IMR-90 (cell line): ENCODE results near the gene TPPP. TPM values are rescaled to one million over a fixed set of nuclear protein-coding genes. Genes with fewer than 3 reads are reported as not detected.

Experiments used
- ATAC-seq: fragments of 200-7000 bp; cut with Tn5 transposase; 2 replicates; pipeline ENCODE4 v1.9.1; 2020; ENCODE audit warnings: low read depth, mild to moderate bottlenecking, moderate library complexity
- BruUV-seq: library from RNA; stranded (reverse); fragments of 400-500 nt; replicated peaks from 2 replicates; lab custom pipeline; 2021; lab: Mats Ljungman, UMichigan
- CTCF ChIA-PET: fragments of 300-600 bp; formaldehyde crosslinking; extraction: SDS; loops from one replicate; lab custom pipeline; 2021; ENCODE audit warnings: antibody characterized with exemption; lab: Yijun Ruan, JAX
- POLR2A ChIA-PET: fragments of 300-600 bp; sonication (Branson Sonifier 250); formaldehyde crosslinking; loops from one replicate; lab custom pipeline; 2022; ENCODE audit warnings: antibody characterized with exemption; ENCODE audit not compliant: unreplicated experiment; lab: Charles Lee
- DNase-seq: peaks from one replicate; pipeline ENCODE4 v3.0.0; 2013
- H2AFZ ChIP-seq: replicated peaks from 2 replicates; pipeline ENCODE3; 2013; ENCODE audit warnings: low read length, mild to moderate bottlenecking; ENCODE audit not compliant: poor library complexity
- H2AK5ac ChIP-seq: 2 replicates; pipeline ENCODE4 v1.6.1; 2013; ENCODE audit warnings: low read depth, low read length, inconsistent platforms
- H2AK9ac ChIP-seq: replicated peaks from 2 replicates; pipeline ENCODE3; 2013; ENCODE audit warnings: mild to moderate bottlenecking, low read depth, low read length, moderate library complexity; ENCODE audit not compliant: poor library complexity
- H2BK120ac ChIP-seq: 2 replicates; pipeline ENCODE4 v1.6.1; 2013; ENCODE audit warnings: low read depth, low read length, inconsistent platforms
- H2BK15ac ChIP-seq: 3 replicates; pipeline ENCODE4 v1.6.1; 2013; ENCODE audit warnings: low read depth, low read length, inconsistent platforms
- H2BK20ac ChIP-seq: 2 replicates; pipeline ENCODE4 v1.6.1; 2013; ENCODE audit warnings: low read depth, mild to moderate bottlenecking, inconsistent platforms, low read length, moderate library complexity
- H2BK5ac ChIP-seq: 2 replicates; pipeline ENCODE4 v1.6.1; 2013; ENCODE audit warnings: mild to moderate bottlenecking, low read depth, low read length, inconsistent platforms; ENCODE audit not compliant: poor library complexity, severe bottlenecking
- H3K14ac ChIP-seq: replicated peaks from 2 replicates; pipeline ENCODE4 v1.6.1; 2013; ENCODE audit warnings: low read depth, low read length, inconsistent platforms
- H3K18ac ChIP-seq: 2 replicates; pipeline ENCODE4 v1.6.1; 2013; ENCODE audit warnings: low read depth, low read length, control low read depth
- H3K23ac ChIP-seq: 2 replicates; pipeline ENCODE4 v1.6.1; 2013; ENCODE audit warnings: low read depth, low read length, inconsistent platforms
- H3K27ac ChIP-seq: 2 replicates; pipeline ENCODE4 v1.5.1; 2013; ENCODE audit warnings: mild to moderate bottlenecking, control low read depth, low read length; ENCODE audit not compliant: insufficient read depth
- H3K27me3 ChIP-seq: 2 replicates; pipeline ENCODE4 v1.6.1; 2013; ENCODE audit warnings: low read length; ENCODE audit not compliant: control insufficient read depth, insufficient read depth
- H3K36me3 ChIP-seq: 2 replicates; pipeline ENCODE4 v1.6.1; 2013; ENCODE audit warnings: low read length, mixed read lengths; ENCODE audit not compliant: control insufficient read depth, insufficient read depth
- H3K4ac ChIP-seq: 2 replicates; pipeline ENCODE4 v1.6.1; 2013; ENCODE audit warnings: low read depth, low read length, inconsistent platforms
- H3K4me1 ChIP-seq: 2 replicates; pipeline ENCODE4 v1.6.1; 2013; ENCODE audit warnings: low read length, mixed read lengths; ENCODE audit not compliant: control insufficient read depth, insufficient read depth
- H3K4me2 ChIP-seq: 2 replicates; pipeline ENCODE4 v1.6.1; 2013; ENCODE audit warnings: low read depth, mild to moderate bottlenecking, control low read depth, low read length, moderate library complexity
- H3K4me3 ChIP-seq: 2 replicates; pipeline ENCODE4 v1.5.1; 2013; ENCODE audit warnings: low read depth, mild to moderate bottlenecking, control low read depth, low read length, moderate library complexity; ENCODE audit not compliant: insufficient read depth
- H3K56ac ChIP-seq: 2 replicates; pipeline ENCODE4 v1.6.1; 2013; ENCODE audit warnings: low read length, inconsistent platforms; ENCODE audit not compliant: insufficient read depth; ENCODE audit errors: extremely low read depth
- H3K79me1 ChIP-seq, 2 experiments: 2 replicates each; pipeline ENCODE4 v1.6.1; 2013; ENCODE audit warnings: low read length in 2 of 2, inconsistent platforms in 1 of 2, low read depth in 1 of 2
- H3K9ac ChIP-seq: 2 replicates; pipeline ENCODE4 v1.6.1; 2013; ENCODE audit warnings: low read depth, low read length, control low read depth
- H3K9me1 ChIP-seq: 2 replicates; pipeline ENCODE4 v1.6.1; 2013; ENCODE audit warnings: low read length, inconsistent platforms; ENCODE audit not compliant: insufficient read depth
- H3K9me3 ChIP-seq: 2 replicates; pipeline ENCODE4 v1.6.1; 2013; ENCODE audit warnings: low read length; ENCODE audit not compliant: control insufficient read depth, insufficient read depth
- H4K20me1 ChIP-seq: 2 replicates; pipeline ENCODE4 v1.6.1; 2013; ENCODE audit warnings: low read length, inconsistent platforms; ENCODE audit not compliant: insufficient read depth
- H4K5ac ChIP-seq: 2 replicates; pipeline ENCODE4 v1.6.1; 2013; ENCODE audit warnings: mild to moderate bottlenecking, low read depth, low read length, control low read depth
- H4K8ac ChIP-seq, 2 experiments: 2 replicates each; pipeline ENCODE4 v1.6.1; 2013; ENCODE audit warnings: low read depth in 2 of 2, low read length in 2 of 2, control low read depth in 1 of 2, inconsistent platforms in 1 of 2
- H4K91ac ChIP-seq: 2 replicates; pipeline ENCODE4 v1.6.1; 2013; ENCODE audit warnings: low read depth, low read length, inconsistent platforms; ENCODE audit not compliant: insufficient read depth
- MAFK ChIP-seq: IDR thresholded peaks from 2 replicates; pipeline ENCODE4 v1.6.1; 2012; ENCODE audit warnings: low read depth, low read length, improper control_type of control experiment
- MAZ ChIP-seq: IDR thresholded peaks from 2 replicates; pipeline ENCODE4 v1.6.1; 2012; ENCODE audit warnings: low read depth, mild to moderate bottlenecking, low read length, improper control_type of control experiment, moderate library complexity, borderline replicate concordance
- MXI1 ChIP-seq: IDR thresholded peaks from 2 replicates; pipeline ENCODE4 v1.6.1; 2012; ENCODE audit warnings: low read depth, mild to moderate bottlenecking, low read length, moderate library complexity, borderline replicate concordance
- RAD21 ChIP-seq: IDR thresholded peaks from 2 replicates; pipeline ENCODE4 v1.6.1; 2012; ENCODE audit warnings: low read length, improper control_type of control experiment
- SMC3 ChIP-seq: fragments of 150-350 bp; IDR thresholded peaks from 2 replicates; pipeline ENCODE4 v1.6.1; 2016; ENCODE audit warnings: low read depth, mild to moderate bottlenecking, antibody characterized with exemption, low read length, moderate library complexity
- WGBS, 2 experiments: methylation state at CpG; one replicate each; pipeline versions ENCODE4 v1.1.5 to v1.1.7; 2013; ENCODE audit warnings: missing lambda C conversion rate in 2 of 2; ENCODE audit not compliant: insufficient read length in 1 of 2; ENCODE audit errors: extremely low coverage in 2 of 2; 5-methylcytosine and 5-hydroxymethylcytosine counted together
- dilution Hi-C: fragments of 300-500 bp; cut with HindIII; formaldehyde crosslinking; loops from one replicate; pipeline ENCODE4 v1.14.3; 2018; ENCODE audit warnings: low sequenced_read_pairs; ENCODE audit not compliant: unreplicated experiment
- in situ Hi-C: fragments of 300-500 bp; cut with MboI; formaldehyde crosslinking; loops from 3 replicates; pipeline ENCODE4 v1.14.3; 2019; ENCODE audit warnings: low sequenced_read_pairs, inconsistent platforms, mixed read lengths
- intact Hi-C: fragments of 100-400 bp; cut with micrococcal nuclease; formaldehyde crosslinking; loops from 2 replicates; pipeline ENCODE4 v1.10.0; 2022
- polyA plus RNA-seq, 3 experiments: library from polyadenylated mRNA; depleted of rRNA; stranded (reverse); fragments of >200 nt; gene quantifications; 2 replicates each; pipeline ENCODE4 v1.2.3, GENCODE V29; 2012; ENCODE audit warnings: low replicate concordance in 1 of 3
- total RNA-seq: library from RNA; depleted of rRNA; stranded (reverse); fragments of >200 nt; gene quantifications from 2 replicates; pipeline ENCODE4 v1.2.3, GENCODE V29; 2012

Gene TPPP
- total and polyA plus RNA-seq, 2 of the 4 experiments (the other 2 are of a cell fraction): under 0.01 to 0.07 TPM

DNA sequence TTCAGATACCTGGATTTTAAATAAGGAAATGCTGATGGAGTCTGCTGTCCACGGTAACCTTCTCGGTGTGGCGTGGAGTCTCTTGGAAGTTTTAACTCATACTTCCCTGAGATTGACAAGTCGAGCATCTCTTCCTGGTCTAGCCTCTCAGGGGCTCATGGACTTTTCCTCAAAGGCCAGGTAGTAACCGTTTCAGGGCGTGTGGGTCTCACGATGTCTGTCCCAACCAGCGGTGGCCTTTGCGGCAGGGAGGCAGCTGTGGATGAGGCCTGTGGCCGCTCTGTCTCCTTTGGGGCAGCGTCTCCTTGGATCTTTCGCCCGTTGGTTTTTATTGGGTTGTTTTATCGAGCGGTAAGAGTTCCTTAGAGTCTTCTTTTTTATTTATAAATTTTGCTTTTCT, 48.2 kb downstream of the TPPP start:
- in situ Hi-C loops (no loop called here), intact Hi-C loops (no loop called here), dilution Hi-C loops (no loop called here)
- Histone ChIP-seq H2BK20ac (no peak overlapping the region), H3K4me3 (no peak overlapping the region), H3K4me2 (no peak overlapping the region), H3K23ac (no peak overlapping the region), H2BK15ac (no peak overlapping the region), H4K8ac (no peak overlapping the region), H3K14ac (no peak overlapping the region), H3K9me3 (no peaks in the 10 kb centered on the region), H4K5ac (no peak overlapping the region), H2AFZ (no peak overlapping the region), H2AK9ac (no peak overlapping the region), H2AK5ac (no peak overlapping the region), H2BK5ac (no peak overlapping the region), H3K4me1 (no peaks in the 10 kb centered on the region), H3K36me3 (peaks cover 18% of the 10 kb centered on the region), H3K27ac (no peak overlapping the region), H3K4ac (no peak overlapping the region), H4K91ac (no peak overlapping the region), H2BK120ac (no peak overlapping the region), H3K27me3 (no peaks in the 10 kb centered on the region), H3K18ac (no peak overlapping the region), H3K79me1 (no peaks in the 10 kb centered on the region; a peak in 1 of 4 replicates), H3K9me1 (0 out of 2 replicates have a peak, but pooled peaks cover 3% of the 10 kb centered on the region), H3K9ac (no peak overlapping the region), H3K56ac (no peak overlapping the region), H4K20me1 (no peaks in the 10 kb centered on the region)
- TF ChIP-seq MAZ (no peak), RAD21 (no peak), MAFK (no peak), MXI1 (no peak), SMC3 (no peak)
- no TSS peak for BruUV-seq
- ChIA-PET POLR2A (no interaction called here), CTCF (no interaction called here)
- DNase-seq: no peak
- 100% methylated on average over 2 of the region's 15 CpGs; no CpG with 5 or more reads in 1 of the 2 experiments for WGBS, 2 experiments
- no peak for ATAC-seq
